NCI-H526 treated with DMSO at 0.1 percent for 48 hours (cell line): ENCODE measurements around the gene PLA2G4E.

Experiments used
- DNase-seq: peaks from one replicate; lab custom pipeline; 2025; lab: John Stamatoyannopoulos, UW

PLA2G4E gene

DNA sequence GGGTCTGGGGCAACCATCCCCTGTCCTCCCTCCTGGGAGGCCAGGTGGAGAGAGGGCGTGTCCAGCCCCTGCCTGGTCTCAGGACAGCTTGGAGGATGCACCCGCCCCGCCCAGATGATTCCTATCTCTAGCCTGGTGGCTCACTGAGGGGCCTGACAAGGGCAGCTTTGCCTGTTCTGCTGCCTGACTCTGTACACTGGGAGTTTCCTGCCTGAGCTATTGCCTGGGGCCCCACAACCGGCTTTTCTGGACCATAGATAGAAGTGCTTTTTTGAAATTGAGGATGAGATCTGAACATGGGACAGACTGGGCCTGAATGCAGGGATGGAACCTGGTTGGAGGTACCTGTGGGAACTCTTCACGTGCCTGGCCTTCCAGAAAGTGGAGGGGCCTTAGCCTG, 751 bp upstream of the PLA2G4E start:
- DNase-seq, result no peak

GRCh38 chr15:42018306-42019224, 2.3 kb downstream of the PLA2G4E start:
- DNase-seq, result no peak

- DNase-seq, result no peak
Observed at GRCh38 chr15:42016971-42017370, 3.9 kb downstream of the PLA2G4E start.

GRCh38 chr15:42014406-42014805, 6.4 kb downstream of the PLA2G4E start:
- DNase-seq, result no peak

- DNase-seq, result no peak
Observed at GRCh38 chr15:42012928-42013482, 7.8 kb downstream of the PLA2G4E start.

DNA sequence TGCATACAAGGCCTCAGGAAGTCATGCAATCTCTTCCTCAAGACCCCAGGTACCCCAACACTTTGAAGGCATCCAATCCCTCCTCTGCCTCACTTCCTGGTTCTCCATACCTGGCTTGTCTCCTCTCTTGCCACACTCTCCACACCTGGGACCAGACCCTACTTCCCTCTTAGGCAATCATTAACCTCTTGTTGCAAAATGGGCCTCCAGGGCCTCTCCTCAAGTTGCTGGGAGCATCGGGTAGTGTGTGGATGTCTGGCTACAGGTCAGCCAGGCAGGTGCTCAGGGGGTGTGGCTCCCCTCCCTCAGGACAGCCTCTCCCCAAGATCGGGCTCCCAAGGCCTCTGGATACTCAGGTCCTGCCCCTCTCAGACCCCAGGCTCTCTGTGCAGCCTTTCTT, 8.6 kb downstream of the PLA2G4E start:
- DNase-seq, result no peak

DNA sequence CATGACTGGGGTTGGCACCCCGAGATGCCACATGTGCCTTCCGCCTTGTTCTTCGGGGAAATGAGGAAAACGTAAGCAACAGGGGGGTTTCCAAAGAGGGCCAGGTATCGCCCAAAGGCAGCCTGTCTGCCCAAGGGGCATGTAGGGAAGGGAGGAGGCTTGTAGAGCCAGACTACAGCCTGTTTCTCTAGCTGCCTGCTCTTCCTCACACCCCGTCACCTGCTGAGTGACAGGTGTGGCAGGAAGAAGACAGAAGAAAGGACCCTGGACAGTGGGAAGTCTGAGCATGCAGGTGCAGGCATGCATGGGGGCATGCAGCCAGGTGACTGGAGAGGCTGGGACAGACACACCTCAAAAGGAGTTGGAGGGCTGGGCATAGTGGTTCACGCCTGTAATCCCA, 9.8 kb downstream of the PLA2G4E start:
- DNase-seq, result no peak

DNA sequence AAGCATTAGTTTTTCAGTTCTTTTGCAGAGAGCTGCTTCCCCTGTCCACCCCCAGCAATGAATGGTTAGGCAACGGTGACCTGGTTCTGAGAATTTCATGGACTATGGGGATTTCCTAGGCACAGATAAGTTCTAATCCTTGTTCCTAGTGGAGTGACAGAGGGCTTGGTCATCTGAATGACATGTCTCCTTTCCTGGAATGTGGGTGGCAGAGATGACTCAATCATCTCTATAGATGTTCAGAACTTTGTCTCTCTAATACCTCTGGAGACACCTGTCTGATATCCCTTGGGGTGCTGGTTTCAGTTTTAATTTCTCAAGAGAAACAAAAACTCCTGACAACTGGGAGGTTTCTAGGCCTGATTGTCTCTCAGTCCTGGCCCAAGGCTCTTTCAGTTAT, 10.4 kb downstream of the PLA2G4E start:
- no peak for DNase-seq

DNA sequence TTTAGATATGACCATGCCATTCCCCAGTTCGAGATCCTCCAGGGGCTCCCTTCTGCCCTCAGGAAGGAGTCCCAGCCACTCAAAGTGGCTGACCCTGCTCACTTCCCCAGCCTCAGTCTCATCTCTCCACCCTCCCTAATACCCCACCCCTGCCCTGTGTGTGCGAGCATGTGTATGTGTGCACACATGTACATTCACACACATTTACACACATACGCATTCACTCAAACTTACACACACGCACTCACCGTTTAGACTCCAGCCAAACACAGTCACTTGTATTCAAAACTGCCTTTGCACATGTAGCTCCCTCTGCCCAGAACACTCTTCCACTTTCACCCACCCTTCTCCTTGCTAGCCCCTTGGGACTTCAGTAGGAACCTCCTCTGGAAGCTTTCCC, 11.4 kb downstream of the PLA2G4E start:
- DNase-seq, result no peak

- DNase-seq, result no peak
Observed at GRCh38 chr15:42009022-42009421, 11.8 kb downstream of the PLA2G4E start.

- DNase-seq, result no peak
Observed at GRCh38 chr15:42007386-42007785, 13.5 kb downstream of the PLA2G4E start.

GRCh38 chr15:42002333-42002732, 18.5 kb downstream of the PLA2G4E start:
- DNase-seq, result no peak

DNA sequence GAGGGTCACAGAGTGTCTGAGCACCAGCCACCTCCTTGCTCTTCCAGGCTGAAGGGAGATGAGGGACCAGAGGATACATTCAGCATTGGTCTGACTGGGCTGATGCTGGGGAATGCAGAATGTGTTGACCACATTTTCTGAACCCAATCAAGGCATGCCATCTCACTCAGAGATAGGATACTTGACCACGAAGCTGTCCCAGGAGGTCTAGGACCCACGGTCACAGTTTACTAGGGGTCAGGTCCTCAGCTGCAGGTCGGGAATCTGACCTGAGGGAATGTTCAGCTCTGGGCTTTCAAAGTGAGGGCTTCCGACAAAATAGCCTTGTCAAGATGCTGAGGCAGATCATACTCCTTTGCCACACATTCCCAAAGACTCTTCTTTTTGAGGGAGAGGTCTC, 19.6 kb downstream of the PLA2G4E start:
- no peak for DNase-seq

GRCh38 chr15:41999290-42000285, 21.3 kb downstream of the PLA2G4E start:
- DNase-seq, result peak; percentile 62

GRCh38 chr15:41997845-41998244, 23.0 kb downstream of the PLA2G4E start:
- DNase-seq, result no peak

DNA sequence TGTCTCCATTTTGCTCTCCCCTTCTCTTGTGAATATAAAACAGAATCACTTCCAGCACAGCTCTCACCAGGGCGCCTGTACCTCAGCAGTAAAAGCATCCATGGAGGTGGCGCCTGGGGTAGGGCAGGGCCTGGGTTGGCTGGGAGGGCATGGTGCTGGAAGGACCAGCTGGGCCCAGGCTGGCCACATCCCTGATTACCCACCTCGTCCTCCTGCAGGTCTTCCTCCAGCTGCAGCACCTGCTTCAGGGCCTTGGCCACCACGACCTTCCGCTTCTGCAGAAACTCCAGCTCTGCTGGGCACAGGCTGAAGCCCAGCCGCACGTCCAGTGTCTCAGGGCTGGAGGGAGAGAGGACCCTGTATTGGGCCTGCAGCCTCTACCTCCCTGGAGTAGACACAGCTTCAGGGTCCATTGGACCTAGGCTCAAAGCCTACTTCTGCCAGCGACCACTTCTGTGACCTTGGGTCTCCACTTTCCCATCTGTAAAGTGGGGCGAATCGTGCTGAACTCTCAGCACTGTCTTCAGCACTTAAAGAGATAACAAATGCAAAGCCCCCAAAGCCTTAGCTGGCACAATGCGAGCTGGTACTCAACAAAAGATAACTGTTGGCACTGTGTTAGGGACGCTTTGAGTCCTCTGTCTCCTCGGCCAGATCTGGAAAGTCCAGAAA, 23.8 kb downstream of the PLA2G4E start:
- no peak for DNase-seq

GRCh38 chr15:41996376-41996775, 24.5 kb downstream of the PLA2G4E start:
- no peak for DNase-seq

GRCh38 chr15:41995476-41995855, 25.4 kb downstream of the PLA2G4E start:
- DNase-seq, result no peak

DNA sequence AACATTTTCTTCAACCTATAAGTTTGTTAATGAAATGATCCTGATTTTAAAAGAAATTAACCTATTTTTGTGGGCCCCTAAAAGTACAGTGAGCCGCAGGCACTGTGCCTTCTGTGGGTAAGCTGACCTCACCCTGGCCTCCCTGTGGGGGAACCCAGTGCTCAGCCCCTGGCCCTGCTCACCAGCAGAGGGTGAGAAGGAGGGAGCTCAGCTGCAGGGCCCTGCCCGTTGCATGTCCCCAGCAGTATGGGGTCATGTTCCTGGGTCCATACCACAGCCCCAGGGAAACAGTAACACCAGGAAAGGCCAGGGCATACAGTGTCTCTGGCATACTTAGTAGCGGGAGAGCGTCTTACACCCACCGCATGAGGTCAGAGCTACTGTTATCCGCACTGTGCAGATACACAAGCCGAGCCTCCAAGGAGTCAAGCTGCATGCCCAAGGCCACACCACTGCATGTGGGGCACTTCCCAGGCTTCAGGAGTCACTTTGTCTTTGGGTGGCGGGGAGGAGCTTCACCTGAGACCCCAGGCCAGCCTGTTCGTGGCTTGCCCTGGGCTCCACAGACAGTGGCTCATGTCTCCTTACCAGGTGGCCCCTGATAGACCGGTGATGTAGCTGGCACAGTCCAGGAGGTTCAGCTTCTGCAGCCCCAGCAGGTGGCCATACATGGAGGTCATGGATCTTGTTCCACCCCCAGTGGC, 25.9 kb downstream of the PLA2G4E start:
- no peak for DNase-seq

DNA sequence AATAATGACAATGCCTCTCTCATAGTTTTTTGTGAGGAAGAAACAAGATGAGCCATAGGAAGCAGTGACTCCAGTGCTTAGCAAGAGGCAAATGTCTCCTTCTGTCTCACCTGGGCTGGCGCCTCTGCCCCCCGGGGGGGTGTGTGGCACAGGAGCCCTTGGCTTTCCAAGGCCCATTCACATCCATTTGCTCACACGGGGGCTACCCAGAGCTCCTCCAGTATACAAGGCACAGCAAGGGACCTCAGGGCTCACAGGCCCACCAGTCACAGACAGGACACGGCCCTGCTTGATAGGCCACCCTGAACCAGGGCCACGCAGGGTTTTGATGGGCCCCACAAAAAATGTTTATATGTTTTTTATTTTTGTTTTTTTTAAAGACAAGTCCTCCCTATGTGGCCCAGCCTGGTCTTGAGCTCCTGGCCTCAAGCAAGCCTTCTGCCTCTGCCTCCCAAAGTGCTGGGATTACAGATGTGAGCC, 26.6 kb downstream of the PLA2G4E start:
- no peak for DNase-seq
